A549 (cell line): ENCODE results near the gene ZNF483.

Experiments used
- BCL3 ChIP-seq: fragments of >200 bp; sonication (Bioruptor Twin); formaldehyde crosslinking; IDR thresholded peaks from 3 replicates; pipeline ENCODE4 v1.6.1; 2016
- HDAC2 ChIP-seq: fragments of 200-600 bp; sonication (generic); IDR thresholded peaks from 2 replicates; pipeline ENCODE4 v1.6.1; 2016
- JUN ChIP-seq, 2 experiments: fragments of >200 bp; sonication (Bioruptor Twin); formaldehyde crosslinking; IDR thresholded peaks; 2 replicates in 1 of 2; 3 replicates in 1 of 2; pipeline ENCODE4 v1.6.1; 2016 to 2017
- KDM1A ChIP-seq: fragments of 200-600 bp; sonication (generic); IDR thresholded peaks from 2 replicates; pipeline ENCODE4 v1.6.1; 2016; ENCODE audit warnings: low read depth, mild to moderate bottlenecking
- MAX ChIP-seq: IDR thresholded peaks from 2 replicates; pipeline ENCODE4 v1.6.1; 2012
- MAZ ChIP-seq: fragments of 150-350 bp; IDR thresholded peaks from 2 replicates; pipeline ENCODE4 v1.6.1; 2014; ENCODE audit warnings: antibody characterized with exemption, low read depth, low read length, borderline replicate concordance
- MYC ChIP-seq: IDR thresholded peaks from 2 replicates; pipeline ENCODE4 v1.6.1; 2012; ENCODE audit warnings: mild to moderate bottlenecking, inconsistent platforms, low read length, improper control_type of control experiment, borderline replicate concordance
- NPAS2 ChIP-seq: fragments of 250-450 bp; sonication (Bioruptor Pico); IDR thresholded peaks from 2 replicates; pipeline ENCODE4 v1.8.0; 2022; ENCODE audit warnings: mild to moderate bottlenecking, moderate library complexity, borderline replicate concordance
- POLR2A ChIP-seq: IDR thresholded peaks from 2 replicates; pipeline ENCODE4 v1.6.1; 2012; ENCODE audit warnings: mild to moderate bottlenecking, low read length
- RCOR1 ChIP-seq: fragments of 150-350 bp; IDR thresholded peaks from 2 replicates; pipeline ENCODE4 v1.6.1; 2014; ENCODE audit warnings: antibody characterized with exemption, low read length, low read depth
- RFX5 ChIP-seq: fragments of 450-650 bp; IDR thresholded peaks from 2 replicates; pipeline ENCODE4 v1.7.1; 2014; ENCODE audit warnings: antibody characterized with exemption, mild to moderate bottlenecking, moderate library complexity
- SMC3 ChIP-seq: fragments of >200 bp; sonication (Bioruptor Twin); formaldehyde crosslinking; IDR thresholded peaks from 3 replicates; pipeline ENCODE4 v1.6.1; 2018; ENCODE audit warnings: inconsistent platforms
- TF ChIP-seq, protein P1 (sequence below): fragments of >200 bp; sonication (Bioruptor Twin); formaldehyde crosslinking; IDR thresholded peaks from 3 replicates; pipeline ENCODE4 v1.5.1; 2016

GRCh38 chr9:111561165-111561719 lies 36.3 kb downstream of the ZNF483 start:
- TF ChIP-seq, protein P1, sequence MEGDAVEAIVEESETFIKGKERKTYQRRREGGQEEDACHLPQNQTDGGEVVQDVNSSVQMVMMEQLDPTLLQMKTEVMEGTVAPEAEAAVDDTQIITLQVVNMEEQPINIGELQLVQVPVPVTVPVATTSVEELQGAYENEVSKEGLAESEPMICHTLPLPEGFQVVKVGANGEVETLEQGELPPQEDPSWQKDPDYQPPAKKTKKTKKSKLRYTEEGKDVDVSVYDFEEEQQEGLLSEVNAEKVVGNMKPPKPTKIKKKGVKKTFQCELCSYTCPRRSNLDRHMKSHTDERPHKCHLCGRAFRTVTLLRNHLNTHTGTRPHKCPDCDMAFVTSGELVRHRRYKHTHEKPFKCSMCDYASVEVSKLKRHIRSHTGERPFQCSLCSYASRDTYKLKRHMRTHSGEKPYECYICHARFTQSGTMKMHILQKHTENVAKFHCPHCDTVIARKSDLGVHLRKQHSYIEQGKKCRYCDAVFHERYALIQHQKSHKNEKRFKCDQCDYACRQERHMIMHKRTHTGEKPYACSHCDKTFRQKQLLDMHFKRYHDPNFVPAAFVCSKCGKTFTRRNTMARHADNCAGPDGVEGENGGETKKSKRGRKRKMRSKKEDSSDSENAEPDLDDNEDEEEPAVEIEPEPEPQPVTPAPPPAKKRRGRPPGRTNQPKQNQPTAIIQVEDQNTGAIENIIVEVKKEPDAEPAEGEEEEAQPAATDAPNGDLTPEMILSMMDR: no peak
- no peak for TF ChIP-seq MYC
- TF ChIP-seq RFX5: no peak
- TF ChIP-seq JUN (IDR thresholded peaks at IDR 0.05): 0 out of 5 replicates have a peak, but pooled peaks of 1 of the 2 experiments have one; percentile 3
- TF ChIP-seq MAX: no peak
- no peak for TF ChIP-seq POLR2A
- no peak for TF ChIP-seq NPAS2 (CRISPR knock-in tag)
- no peak for TF ChIP-seq RCOR1
- no peak for TF ChIP-seq SMC3
- TF ChIP-seq BCL3: no peak
- no peak for TF ChIP-seq HDAC2
- TF ChIP-seq KDM1A: no peak
- TF ChIP-seq MAZ: no peak
